NOMO-1 treated with DMSO at 0.1 percent for 48 hours (cell line): Measurements from ENCODE around the gene SPDYE1.

Experiments
- DNase-seq: peaks from one replicate; lab custom pipeline; 2025; ENCODE audit not compliant: unreplicated experiment; lab: John Stamatoyannopoulos, UW

SPDYE1 gene

DNA sequence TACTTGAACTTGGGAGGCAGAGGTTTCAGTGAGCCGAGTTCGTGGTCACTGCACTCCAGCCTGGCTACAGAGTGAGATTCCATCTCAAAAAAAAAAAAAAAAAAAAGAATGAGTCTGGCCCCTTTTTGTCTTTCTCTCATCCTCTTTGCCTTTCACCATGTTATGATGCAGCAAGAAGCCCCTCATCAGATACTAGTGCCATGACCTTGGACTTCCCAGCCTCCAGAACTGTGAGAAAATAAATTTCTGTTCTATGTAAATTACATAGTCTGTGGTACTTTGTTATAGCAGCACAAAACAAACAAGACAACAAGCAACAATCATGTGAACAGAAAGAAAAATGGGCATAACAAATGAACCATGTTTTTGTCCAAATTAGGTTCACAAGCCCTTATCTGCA is 44.5 kb downstream of the SPDYE1 start:
- DNase-seq: no peak

DNA sequence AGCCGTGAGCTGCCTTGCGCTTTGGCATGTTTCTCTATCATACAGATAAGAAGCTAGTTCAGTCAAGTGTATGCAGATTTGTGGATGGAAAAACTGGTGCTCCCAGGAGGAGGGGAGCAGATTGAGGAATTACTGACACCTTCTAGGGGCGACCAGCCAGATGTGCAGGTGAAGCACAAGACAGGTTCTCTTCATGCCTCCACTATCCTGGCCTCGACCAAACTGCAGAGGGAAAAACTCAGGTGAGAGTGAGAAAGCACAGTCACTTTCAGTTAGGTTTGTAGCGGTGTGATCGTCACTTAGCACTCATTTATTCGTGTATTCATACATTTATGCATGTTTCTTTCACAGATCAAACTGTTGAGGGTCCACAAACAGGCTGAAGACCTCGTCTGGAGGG is 46.2 kb downstream of the SPDYE1 start:
- no peak for DNase-seq

DNA sequence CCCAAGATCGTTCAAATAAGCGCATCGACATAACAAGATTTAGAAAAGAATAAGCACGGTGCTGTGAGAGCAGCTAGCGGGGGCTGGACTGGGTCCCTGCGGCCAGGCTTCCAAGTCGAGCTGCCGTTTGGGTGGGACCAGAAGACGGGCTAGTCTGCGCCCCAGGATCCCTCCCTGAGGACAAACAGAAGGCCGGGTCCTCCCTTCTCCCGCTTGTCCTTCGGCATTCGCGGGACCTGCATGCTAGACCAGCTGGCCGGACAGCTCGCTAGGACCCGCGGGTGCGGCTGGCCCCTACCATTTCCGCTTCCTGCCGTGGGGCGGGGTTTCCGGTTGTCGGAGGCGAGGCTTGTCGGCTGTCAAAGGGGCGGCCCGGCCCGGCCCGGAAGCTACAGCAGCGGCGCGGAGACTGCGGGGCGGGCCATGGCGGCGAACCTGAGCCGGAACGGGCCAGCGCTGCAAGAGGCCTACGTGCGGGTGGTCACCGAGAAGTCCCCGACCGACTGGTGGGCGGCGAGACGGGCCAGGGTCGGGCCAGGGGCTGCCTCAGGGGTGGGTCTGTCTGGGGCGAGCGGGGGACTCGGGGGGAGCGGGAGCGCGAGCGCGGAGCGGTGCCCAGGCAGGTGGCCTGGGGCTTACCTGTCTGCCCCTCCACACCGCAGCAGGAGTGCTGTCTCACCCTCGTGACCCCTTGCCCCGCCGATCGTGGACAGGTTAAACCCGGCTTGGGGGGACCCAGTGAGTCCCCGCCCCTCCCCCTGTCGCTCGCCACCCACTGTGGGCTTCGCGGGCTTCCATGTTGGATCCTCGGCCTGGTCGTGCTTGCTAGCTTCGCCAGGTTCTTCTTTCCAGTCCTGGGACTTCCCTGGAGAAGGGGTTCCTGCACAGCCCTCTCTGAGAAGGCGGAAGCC is 46.9 kb downstream of the SPDYE1 start, which contains the start of gene DBNL:
DBNL (plus strand) TSS at position 388 of the 911 bp plus-strand sequence; CDS start at position 424, 36 bp downstream.
- peak; percentile 80 for DNase-seq

DNA sequence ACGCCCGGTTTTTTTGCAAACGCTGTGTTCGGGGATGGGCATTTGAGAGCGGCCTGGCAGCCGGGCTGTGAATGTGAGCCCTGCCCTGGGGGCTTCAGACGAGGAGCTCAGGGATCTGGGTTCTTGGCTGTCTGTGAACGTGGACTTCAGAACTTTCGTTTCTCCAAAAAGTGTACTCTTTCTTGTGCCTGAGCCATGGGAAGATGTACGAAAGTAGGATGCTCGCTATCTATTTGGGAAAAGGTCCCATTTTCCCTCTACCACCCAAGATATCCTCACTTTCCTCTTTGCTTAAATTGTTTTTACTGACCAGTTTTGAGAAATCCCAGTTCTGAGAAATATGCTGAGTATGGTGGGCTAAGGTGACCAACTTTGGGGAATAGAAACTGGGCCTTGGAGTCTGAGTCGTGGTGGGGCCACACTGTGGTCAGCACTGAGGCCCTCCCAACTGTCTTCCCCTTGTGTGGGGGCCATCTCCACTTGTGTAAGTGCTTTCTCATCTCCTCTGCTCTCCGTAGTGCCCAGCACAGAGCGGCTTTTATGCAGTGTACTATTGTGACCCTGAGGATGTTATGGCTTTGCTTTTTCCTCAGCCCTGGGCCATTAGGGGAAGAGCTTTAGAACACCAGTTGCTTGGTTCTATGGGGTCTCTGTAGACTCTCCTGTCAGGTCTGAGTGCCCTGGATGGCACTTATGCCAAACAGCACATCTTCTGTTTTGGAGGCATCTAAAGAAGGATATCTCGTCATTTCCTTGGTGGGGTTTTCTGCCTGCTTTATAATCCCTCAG is 47.7 kb downstream of the SPDYE1 start:
- peak; percentile 57 for DNase-seq

DNA sequence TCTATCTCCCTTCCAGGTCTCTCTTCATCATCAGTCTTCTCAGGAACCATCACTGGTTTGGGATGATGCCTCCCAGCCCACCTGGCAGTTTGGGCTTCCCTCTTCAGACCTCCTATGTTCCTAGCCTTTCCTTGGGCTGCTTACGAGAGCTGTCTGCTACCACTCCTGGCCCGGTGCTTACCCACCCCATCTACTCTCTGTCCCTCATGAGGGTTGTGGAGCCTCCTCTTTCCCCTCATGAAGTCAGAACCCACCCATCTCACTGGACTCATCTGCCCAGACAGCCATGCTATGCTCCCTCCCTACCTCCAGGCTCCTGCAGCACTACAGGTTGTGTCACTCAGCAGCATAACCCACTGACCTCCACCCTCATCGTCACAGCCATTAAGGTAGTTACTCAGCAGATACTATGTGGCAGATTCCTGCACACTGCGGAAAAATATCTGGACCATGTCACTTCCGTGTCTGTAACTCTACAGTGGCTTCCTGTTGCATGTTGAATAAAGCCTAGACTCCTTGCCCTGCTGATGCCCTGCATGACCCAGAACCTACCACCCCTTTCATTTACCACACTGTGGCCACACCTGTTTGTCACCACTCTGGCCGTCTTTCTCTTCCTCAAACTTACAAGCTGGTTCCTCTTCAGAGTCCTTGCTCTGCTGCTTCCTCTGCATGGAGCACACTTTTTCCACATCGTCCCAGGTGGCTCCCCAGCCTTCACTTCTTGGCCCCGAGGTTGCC is 48.8 kb downstream of the SPDYE1 start:
- peak; percentile 99 for DNase-seq

DNA sequence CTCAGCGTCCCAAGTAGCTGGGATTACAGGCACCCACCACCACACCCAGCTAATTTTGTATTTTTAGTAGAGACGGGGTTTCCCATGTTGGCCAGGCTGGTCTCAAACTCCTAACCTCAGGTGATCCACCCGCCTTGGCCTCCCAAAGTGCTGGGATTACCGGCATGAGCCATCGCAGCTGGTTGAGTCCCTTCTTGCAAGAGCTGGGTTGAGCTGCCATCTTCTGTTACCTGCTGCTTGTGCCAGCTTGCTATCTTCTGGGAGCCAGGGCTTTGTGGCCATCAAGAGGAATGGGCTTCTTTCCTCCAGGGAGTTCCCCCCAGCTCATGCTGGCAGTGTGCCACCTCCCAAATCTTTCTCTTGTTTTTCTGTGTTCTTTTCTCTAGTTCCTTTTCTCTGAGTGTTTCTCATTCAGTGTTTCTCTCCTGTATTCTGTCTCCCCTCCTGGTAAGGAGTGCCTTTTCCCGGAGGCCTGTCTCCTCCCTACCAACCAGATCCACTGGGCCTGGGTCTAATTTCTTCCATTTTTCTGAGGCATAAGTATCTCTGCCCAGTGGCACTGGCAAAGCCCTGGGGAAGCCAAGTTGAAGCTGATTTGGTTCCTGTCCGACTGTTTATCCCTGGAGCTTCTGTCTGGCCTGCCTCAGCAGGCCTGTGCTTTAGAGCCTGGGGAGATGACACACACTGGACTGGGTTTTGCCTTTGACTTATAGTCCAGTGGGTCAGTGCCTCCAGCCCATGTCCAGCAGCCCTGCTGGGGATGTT is 50.5 kb downstream of the SPDYE1 start:
- no peak for DNase-seq

DNA sequence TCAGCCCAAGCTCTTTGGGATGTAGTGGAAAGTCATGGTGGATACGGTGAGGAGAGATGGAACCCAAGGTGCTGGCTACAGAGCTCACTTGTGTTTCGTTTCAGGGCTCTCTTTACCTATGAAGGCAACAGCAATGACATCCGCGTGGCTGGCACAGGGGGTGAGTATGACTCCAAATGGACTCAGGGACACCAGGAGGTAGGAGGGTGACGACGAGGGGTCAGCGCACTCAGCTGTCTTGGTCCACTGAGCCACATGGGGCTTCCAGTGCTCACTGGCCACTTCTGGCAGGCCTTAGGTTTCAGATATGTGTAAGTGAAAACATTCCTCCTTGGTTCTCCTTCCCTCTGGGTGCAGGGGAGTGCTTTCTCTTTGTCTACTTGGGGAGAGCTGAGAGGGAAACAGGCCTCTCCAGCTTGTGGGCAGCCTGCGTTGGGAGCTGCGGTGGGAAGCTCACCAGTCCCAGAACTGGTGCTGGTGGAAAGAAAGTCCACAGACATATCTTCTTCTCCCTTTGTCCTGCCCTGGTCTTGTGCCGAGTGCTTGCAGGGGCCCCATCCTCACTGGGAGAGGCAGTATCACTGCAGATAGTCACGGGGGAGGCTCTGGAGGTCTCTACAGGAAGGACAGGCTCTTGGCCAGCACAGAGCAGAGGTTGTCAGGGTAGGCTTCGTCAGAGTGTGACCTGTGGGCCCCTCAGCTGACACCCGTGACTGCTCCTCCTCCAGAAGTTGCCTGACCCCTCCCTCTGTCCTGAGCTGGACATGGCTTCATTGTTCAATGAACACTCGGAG is 52.6 kb downstream of the SPDYE1 start:
- no peak for DNase-seq

DNA sequence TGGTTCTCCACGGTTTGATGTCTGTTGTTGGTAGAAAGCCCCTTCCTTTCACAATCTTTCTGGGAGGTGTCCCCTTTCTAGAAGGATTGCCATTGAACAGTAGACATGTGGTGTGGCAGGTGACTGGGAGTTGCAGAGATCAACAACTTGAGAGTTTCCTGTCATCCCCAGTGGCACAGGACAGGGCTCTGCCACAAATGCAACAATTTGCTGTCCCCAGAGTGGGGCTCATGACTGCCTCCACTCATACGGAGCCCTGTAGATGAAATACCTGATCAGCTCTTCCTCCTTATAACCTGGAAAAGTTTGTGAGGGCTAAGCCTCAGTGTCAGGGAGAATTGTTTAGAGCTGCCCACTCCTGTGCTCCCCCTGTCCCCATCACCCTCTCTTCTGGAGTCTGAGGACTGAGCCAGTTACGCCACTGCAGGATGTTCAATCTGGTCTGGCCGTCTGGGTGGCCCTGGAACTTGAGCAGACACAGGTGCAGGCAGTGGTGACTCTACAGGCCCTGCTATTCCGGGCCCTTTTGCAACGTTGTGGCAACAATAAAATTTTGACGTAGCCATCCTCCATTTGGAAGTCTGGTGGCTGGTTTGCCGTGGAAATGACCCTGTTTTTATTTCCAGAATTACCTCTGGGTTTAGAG is 53.3 kb downstream of the SPDYE1 start:
- DNase-seq: no peak

DNA sequence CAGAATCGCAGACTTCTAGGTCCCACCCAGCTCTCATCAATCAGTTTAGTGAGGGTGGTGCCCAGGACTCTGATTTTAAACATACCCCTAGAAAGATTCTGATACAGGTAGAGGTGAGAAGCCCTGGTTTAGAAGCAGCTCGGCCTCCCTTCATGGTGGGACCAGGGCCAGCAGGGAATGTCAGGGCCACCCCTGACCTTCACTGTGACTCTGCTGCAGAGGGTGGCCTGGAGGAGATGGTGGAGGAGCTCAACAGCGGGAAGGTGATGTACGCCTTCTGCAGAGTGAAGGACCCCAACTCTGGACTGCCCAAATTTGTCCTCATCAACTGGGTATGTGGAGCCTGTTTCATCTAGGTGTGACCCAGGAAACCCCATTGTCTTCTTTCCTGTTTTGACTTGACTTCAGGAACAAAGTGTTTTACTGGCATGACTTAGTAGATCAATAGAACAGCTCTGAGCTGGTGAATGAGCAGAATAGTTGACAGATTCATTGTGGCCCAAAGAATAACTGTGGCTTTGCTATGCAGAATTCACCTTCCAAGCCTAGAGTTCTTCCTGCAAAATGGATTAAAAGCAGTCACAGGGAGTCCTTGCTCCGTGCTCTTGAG is 54.0 kb downstream of the SPDYE1 start:
- DNase-seq: no peak

DNA sequence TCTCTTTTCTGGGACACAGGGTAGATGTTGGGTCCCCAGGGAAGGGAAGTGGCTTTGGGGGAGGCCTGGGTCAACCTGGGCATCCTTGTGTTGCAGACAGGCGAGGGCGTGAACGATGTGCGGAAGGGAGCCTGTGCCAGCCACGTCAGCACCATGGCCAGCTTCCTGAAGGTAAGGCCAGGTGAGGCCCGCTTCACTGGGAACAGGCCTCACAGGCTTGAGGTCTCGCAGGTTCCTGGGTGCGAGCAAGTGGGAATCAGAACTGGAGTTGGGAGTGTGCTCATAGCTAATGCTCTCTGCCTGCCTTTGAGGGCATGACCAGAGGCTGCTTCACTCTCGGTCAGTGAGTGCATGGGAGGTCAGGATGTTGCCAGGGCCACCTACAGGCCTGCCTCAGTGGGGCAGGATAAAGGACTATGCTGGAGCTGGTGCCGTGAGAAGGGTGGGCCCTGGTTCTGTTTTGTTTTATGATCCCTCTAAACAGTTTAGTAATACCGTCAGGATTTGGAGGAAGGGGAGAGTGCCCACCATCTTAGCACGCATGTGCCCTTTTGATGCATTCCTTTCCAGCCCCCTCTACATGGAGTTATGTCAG is 55.2 kb downstream of the SPDYE1 start:
- no peak for DNase-seq

DNA sequence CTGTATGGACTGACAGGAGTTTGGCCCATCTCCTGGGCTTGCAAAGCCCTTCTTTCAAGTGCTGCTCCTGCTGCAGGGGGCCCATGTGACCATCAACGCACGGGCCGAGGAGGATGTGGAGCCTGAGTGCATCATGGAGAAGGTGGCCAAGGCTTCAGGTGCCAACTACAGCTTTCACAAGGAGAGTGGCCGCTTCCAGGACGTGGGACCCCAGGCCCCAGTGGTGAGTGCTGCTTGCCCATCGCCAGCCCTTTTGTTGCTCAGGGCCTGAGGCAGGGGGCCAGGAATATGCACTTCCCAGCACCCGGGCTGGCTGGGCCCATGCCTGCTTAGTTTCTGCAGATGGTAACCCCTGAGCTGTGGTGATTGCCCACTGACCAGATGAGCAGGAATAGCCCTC is 59.0 kb downstream of the SPDYE1 start:
- no peak for DNase-seq

DNA sequence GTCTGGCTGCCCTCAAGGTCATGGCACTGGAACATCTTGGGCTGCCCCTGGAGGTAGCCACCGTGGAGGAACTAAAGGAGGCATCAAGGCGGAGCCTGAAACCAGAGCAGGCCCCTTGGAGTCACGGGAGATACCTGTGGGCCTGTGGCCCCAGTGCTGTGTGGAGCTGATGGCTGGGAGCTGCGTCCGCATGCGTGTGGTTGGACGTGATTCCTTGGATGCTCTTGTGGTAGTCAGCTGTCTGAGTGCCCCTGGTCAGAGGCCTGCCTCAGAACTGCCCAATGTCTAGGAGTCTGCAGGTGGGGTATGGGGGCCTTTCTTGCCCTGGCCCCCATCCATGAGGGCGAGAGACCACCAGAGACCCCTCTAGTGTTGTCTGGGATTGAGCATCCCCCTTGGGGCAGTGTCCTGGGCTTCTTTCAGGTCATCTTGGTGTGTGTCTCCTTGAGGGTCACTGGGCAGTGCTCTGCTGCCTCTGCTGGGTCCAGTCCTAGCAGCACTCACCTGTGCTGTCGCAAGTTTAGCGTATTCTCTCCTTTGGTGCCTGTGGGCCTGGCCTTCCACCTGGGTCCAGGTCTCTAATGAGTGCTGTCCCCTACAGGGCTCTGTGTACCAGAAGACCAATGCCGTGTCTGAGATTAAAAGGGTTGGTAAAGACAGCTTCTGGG is 59.6 kb downstream of the SPDYE1 start:
- DNase-seq: no peak

DNA sequence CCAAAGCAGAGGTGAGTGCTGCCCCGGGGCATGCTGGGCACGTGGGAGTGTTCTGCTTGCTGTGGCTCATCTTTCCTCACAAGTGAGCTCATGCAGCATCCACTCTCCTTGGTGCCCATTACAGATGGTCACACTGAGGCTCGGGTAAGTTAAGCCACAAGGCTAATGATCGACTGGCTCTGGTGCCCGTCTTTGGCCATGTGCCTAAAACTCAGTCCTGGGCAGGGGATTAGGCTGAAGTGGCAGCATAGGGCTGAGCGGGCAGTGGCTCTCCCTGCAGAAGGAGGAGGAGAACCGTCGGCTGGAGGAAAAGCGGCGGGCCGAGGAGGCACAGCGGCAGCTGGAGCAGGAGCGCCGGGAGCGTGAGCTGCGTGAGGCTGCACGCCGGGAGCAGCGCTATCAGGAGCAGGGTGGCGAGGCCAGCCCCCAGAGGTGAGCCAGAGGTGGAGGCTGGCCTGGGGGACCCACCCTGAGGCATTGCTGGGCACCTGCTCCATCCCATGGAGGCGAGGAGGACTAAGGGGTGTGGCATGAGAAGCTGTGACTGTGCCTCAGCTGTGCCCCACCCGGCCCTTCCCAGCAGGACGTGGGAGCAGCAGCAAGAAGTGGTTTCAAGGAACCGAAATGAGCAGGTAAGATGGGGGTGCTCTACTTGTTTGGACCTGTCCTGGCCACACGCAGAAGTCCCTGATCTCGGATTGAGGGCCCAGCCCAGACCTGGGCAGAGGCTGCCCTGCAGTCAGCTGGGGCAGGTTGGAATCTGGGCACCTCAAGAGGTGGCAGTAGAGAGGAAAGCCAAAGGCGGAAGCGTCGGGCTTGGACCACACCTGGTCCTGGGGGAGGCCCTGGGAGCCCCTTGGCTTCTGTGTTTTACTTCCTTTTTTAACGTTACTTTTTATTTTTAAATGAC is 60.4 kb downstream of the SPDYE1 start:
- no peak for DNase-seq

DNA sequence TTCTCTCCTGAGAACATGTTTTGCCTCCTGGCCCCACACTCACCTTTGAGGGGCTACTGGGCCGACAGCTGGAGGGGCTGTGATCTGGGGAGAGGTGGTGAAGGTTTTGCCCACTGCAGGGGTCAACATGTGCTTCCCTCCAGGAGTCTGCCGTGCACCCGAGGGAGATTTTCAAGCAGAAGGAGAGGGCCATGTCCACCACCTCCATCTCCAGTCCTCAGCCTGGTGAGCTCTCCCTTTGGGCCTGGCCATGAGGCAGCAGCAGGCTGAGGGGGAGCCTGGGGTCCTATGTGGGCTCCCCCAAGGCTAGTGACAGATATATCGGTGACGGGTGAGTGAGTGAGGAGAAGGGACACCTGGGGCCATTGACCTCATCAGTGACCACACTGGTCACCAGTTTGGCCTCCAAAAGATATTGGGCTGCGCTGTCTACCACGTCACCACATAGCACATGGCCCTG is 61.1 kb downstream of the SPDYE1 start:
- no peak for DNase-seq

DNA sequence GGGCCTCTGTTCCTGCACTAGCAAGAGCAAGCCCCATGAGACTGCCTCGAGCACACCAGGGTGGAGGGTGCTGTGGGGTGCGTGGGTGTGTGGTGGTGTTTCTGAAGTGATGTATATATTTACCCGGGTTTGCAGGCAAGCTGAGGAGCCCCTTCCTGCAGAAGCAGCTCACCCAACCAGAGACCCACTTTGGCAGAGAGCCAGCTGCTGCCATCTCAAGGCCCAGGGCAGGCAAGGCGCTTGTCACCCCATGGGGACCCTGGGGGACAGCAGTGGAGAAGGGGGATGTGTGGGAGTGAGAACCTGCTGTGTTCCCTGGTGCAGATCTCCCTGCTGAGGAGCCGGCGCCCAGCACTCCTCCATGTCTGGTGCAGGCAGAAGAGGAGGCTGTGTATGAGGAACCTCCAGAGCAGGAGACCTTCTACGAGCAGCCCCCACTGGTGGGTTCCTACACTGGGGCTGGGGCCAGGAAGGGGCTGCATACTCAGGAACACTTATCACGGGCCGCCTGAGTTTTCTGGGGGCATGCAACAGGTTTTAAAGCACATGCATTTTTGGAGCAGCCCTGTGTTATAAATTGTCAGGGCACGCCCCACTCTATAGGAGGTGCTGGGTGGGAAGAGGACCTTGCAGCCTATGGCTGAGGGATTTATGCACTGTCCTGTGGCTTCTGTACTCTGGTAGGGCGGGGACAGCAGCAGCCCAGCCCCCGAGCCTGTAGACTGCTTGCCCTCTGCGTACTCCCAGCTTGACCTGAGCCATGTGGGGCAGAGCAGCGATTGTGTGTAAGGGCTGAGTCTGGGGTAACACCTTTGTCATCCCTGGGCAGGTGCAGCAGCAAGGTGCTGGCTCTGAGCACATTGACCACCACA is 61.8 kb downstream of the SPDYE1 start:
- DNase-seq: no peak
